HG03175 (cell line): ENCODE measurements around the gene IL16.
"Not testable (repeated sequence)": the region's sequence is repeated elsewhere in the genome, so short reads cannot be mapped to it uniquely, and the experiment has no call there.

Experiments used
- ATAC-seq: cut with Tn5 transposase; IDR thresholded peaks from one replicate; pipeline ENCODE4 v1.9.1; 2021; ENCODE audit warnings: mild to moderate bottlenecking, moderate library complexity; ENCODE audit not compliant: unreplicated experiment

The IL16 gene

GRCh38 chr15:81309647-81310450, 113.2 kb downstream of the IL16 start:
- ATAC-seq = no peak

GRCh38 chr15:81310480-81310879, 113.8 kb downstream of the IL16 start:
- no peak for ATAC-seq

GRCh38 chr15:81311752-81312464, 115.2 kb downstream of the IL16 start:
- ATAC-seq = peak; percentile 58

GRCh38 chr15:81312790-81313543, 116.3 kb downstream of the IL16 start:
- no peak for ATAC-seq

GRCh38 chr15:81313686-81314085, 117.0 kb downstream of the IL16 start:
- ATAC-seq = no peak

- ATAC-seq = no peak
Measured at GRCh38 chr15:81314378-81314777, 117.7 kb downstream of the IL16 start.

GRCh38 chr15:81315452-81316175, 118.9 kb downstream of the IL16 start:
- ATAC-seq = no peak

GRCh38 chr15:81316267-81316666, 119.6 kb downstream of the IL16 start:
- ATAC-seq = no peak

GRCh38 chr15:81317642-81318017, 121.0 kb downstream of the IL16 start:
- no peak for ATAC-seq

GRCh38 chr15:81321667-81322066, 125.0 kb downstream of the IL16 start:
- no peak for ATAC-seq

- ATAC-seq = no peak
Measured at GRCh38 chr15:81322676-81323253, 126.1 kb downstream of the IL16 start.

- ATAC-seq = peak; percentile 18
Measured at GRCh38 chr15:81323559-81323943, 126.9 kb downstream of the IL16 start.

GRCh38 chr15:81323944-81324881, 127.5 kb downstream of the IL16 start, which contains the start of gene STARD5:
STARD5 (minus strand) TSS chr15:81324141; CDS start chr15:81324099, 42 bp downstream.
- ATAC-seq = peak; percentile 100

GRCh38 chr15:81326466-81327212, 130.0 kb downstream of the IL16 start:
- ATAC-seq = no peak

GRCh38 chr15:81327516-81327915, 130.8 kb downstream of the IL16 start:
- ATAC-seq = no peak

GRCh38 chr15:81329446-81329845, 132.8 kb downstream of the IL16 start:
- no peak for ATAC-seq

GRCh38 chr15:81330366-81331090, 133.8 kb downstream of the IL16 start:
- ATAC-seq = no peak

- not testable (repeated sequence) for ATAC-seq
Measured at GRCh38 chr15:81331141-81331540, 134.5 kb downstream of the IL16 start.
